Ectodermal cell (in vitro differentiated cells): ENCODE data around the gene PSMD11. TPM values are rescaled to one million over a fixed set of nuclear protein-coding genes. Genes with fewer than 3 reads are reported as not detected.
"Not testable (repeated sequence)": the region's sequence is repeated elsewhere in the genome, so short reads cannot be mapped to it uniquely, and the experiment has no call there.

Source experiments
- H3K27ac ChIP-seq: 2 replicates; pipeline ENCODE4 v1.7.0; 2013; ENCODE audit warnings: mild to moderate bottlenecking, low read depth, low read length; ENCODE audit not compliant: insufficient read depth, poor library complexity, severe bottlenecking
- H3K27me3 ChIP-seq: 2 replicates; pipeline ENCODE4 v1.7.0; 2013; ENCODE audit warnings: mild to moderate bottlenecking, low read length; ENCODE audit not compliant: insufficient read depth, control insufficient read depth, poor library complexity, severe bottlenecking
- H3K36me3 ChIP-seq: one replicate; pipeline ENCODE4 v1.7.0; 2013; ENCODE audit warnings: low read length; ENCODE audit not compliant: control insufficient read depth, insufficient read depth
- H3K4me1 ChIP-seq: one replicate; pipeline ENCODE4 v1.7.0; 2013; ENCODE audit warnings: low read length; ENCODE audit not compliant: control insufficient read depth, insufficient read depth
- H3K4me3 ChIP-seq: 2 replicates; pipeline ENCODE4 v1.7.0; 2013; ENCODE audit warnings: low read depth, low read length, control low read depth; ENCODE audit not compliant: insufficient read depth
- H3K9me3 ChIP-seq: 2 replicates; pipeline ENCODE4 v1.7.0; 2013; ENCODE audit warnings: mild to moderate bottlenecking, low read length, moderate library complexity; ENCODE audit not compliant: control insufficient read depth
- whole genome bisulfite sequencing, 2 experiments: methylation state at CpG; one replicate each; pipeline ENCODE4 v1.1.7; 2013; ENCODE audit warnings: missing lambda C conversion rate in 2 of 2; 5-methylcytosine and 5-hydroxymethylcytosine counted together
- polyA plus RNA-seq, 4 experiments: library from polyadenylated mRNA; stranded (reverse); fragments of 50-300 nt; gene quantifications; one replicate each; pipeline ENCODE4 v1.2.3, GENCODE V29; 2013

Gene PSMD11
- polyA plus RNA-seq (2013, experiment 1 of 4) = 119 TPM
- polyA plus RNA-seq (2013, experiment 2 of 4) = 112 TPM
- 61.8 TPM for polyA plus RNA-seq (2013, experiment 3 of 4)
- polyA plus RNA-seq (2013, experiment 4 of 4) = 70.8 TPM

- H3K36me3 ChIP-seq = peaks cover 15% of the 10 kb centered on the region
- peaks cover 14% of the 10 kb centered on the region for H3K4me1 ChIP-seq
- no peaks in the 10 kb centered on the region for H3K27me3 ChIP-seq
- H3K9me3 ChIP-seq = no peaks in the 10 kb centered on the region
- H3K27ac ChIP-seq = peak within 1 kb of the TSS; percentile 85
- H3K4me3 ChIP-seq = peak within 1 kb of the TSS; percentile 99
- WGBS, 2 experiments = 0 to 1% methylated on average over 74 of the region's 74 CpGs
Measured at GRCh38 chr17:32444301-32445073, at the start of gene PSMD11. TSS of gene PSMD11 (plus strand) at chr17:32444510. CDS start at chr17:32444524, 14 bp downstream.

GRCh38 chr17:32396343-32396742 is 48.0 kb upstream of the PSMD11 start:
- Histone ChIP-seq H3K36me3 (no peaks in the 10 kb centered on the region), H3K4me1 (no peaks in the 10 kb centered on the region), H3K9me3 (no peaks in the 10 kb centered on the region), H3K27me3 (no peaks in the 10 kb centered on the region), H3K4me3 (no peak overlapping the region), H3K27ac (no peak overlapping the region)
- 99% methylated on average over 4 to 5 of the region's 5 CpGs for WGBS, 2 experiments

- Histone ChIP-seq H3K27ac (no peak overlapping the region), H3K9me3 (no peaks in the 10 kb centered on the region), H3K4me1 (no peaks in the 10 kb centered on the region), H3K4me3 (no peak overlapping the region), H3K27me3 (no peaks in the 10 kb centered on the region), H3K36me3 (no peaks in the 10 kb centered on the region)
Measured at GRCh38 chr17:32398946-32399345, 45.4 kb upstream of the PSMD11 start.

DNA sequence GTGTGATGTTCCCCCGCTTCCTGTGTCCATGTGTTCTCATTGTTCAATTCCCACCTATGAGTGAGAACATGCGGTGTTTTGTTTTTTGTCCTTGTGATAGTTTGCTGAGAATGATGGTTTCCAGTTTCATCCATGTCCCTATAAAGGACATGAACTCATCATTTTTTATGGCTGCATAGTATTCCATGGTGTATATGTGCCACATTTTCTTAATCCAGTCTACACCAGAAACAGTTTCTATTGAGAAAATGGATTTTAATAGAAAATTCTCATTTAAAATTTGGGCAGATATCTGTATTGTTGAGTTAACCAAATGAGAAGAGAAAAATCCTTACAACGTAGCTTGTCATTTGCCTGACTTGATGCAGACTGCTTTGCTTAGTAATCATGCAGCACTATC is 34.2 kb upstream of the PSMD11 start:
- H3K4me3 ChIP-seq, H3K4me1 ChIP-seq, H3K27ac ChIP-seq, H3K36me3 ChIP-seq, H3K9me3 ChIP-seq, H3K27me3 ChIP-seq: not testable (repeated sequence)
- 100% methylated on average over 1 of the region's 3 CpGs for WGBS, 2 experiments

GRCh38 chr17:32426894-32427293 is 17.4 kb upstream of the PSMD11 start:
- H3K9me3 ChIP-seq = no peaks in the 10 kb centered on the region
- no peaks in the 10 kb centered on the region for H3K36me3 ChIP-seq
- no peaks in the 10 kb centered on the region for H3K27me3 ChIP-seq
- WGBS, 2 experiments = 80 to 92% methylated on average over 2 of the region's 4 CpGs
- H3K4me3 ChIP-seq = no peak overlapping the region
- no peaks in the 10 kb centered on the region for H3K4me1 ChIP-seq
- no peak overlapping the region for H3K27ac ChIP-seq

DNA sequence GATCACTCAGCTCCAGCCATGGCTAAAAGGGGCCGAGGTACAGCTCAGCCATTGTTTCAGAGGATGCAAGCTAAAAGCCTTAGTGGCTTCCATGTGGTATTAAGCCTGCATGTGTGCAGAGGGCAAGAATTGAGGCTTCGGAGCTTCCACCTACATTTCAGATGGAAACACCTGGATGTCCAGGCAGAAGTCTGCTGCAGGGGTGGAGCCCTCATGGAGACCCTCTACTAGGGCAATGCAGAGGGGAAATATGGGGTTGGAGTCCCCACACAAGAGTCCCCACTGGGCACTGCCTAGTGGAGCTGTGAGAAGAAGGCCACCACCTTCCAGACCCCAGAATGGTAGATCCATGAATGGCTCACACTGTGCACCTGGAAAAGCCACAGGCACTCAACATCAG is 14.7 kb upstream of the PSMD11 start:
- no peak overlapping the region for H3K4me3 ChIP-seq
- H3K4me1 ChIP-seq = no peaks in the 10 kb centered on the region
- 91 to 92% methylated on average over 2 of the region's 2 CpGs for WGBS, 2 experiments
- no peaks in the 10 kb centered on the region for H3K36me3 ChIP-seq
- no peaks in the 10 kb centered on the region for H3K9me3 ChIP-seq
- no peaks in the 10 kb centered on the region for H3K27me3 ChIP-seq
- H3K27ac ChIP-seq = no peak overlapping the region

- Histone ChIP-seq H3K4me1 (peaks cover 4% of the 10 kb centered on the region), H3K27ac (no peak overlapping the region), H3K36me3 (no peaks in the 10 kb centered on the region), H3K27me3 (no peaks in the 10 kb centered on the region), H3K9me3 (no peaks in the 10 kb centered on the region), H3K4me3 (no peak overlapping the region)
- WGBS, 2 experiments = 93 to 95% methylated on average over 5 of the region's 5 CpGs
Measured at GRCh38 chr17:32440722-32441121, 3.6 kb upstream of the PSMD11 start.

DNA sequence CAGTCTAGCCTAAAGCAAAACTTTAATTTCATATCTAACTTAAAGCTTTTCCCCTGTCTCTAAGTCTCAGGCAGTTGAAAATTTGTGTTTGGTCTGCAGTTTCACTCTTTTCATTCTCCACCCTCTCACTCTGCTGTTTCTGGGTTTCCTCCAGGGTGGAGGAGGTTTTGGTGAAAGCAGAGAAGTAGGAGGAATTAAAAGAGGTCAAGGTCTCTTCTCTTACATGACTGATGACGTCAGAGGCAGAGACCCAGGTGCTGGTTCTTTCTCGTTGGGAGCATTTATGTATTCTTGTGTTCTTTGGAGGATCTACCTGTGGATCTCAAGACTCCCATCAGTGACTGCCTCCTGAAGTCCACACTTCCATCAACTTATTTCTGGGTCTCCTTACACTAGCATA is 2.4 kb upstream of the PSMD11 start:
- no peak overlapping the region for H3K4me3 ChIP-seq
- no peak overlapping the region for H3K27ac ChIP-seq
- H3K4me1 ChIP-seq = peaks cover 14% of the 10 kb centered on the region
- H3K9me3 ChIP-seq = no peaks in the 10 kb centered on the region
- 74 to 87% methylated on average over 2 of the region's 2 CpGs for WGBS, 2 experiments
- H3K27me3 ChIP-seq = no peaks in the 10 kb centered on the region
- no peaks in the 10 kb centered on the region for H3K36me3 ChIP-seq

DNA sequence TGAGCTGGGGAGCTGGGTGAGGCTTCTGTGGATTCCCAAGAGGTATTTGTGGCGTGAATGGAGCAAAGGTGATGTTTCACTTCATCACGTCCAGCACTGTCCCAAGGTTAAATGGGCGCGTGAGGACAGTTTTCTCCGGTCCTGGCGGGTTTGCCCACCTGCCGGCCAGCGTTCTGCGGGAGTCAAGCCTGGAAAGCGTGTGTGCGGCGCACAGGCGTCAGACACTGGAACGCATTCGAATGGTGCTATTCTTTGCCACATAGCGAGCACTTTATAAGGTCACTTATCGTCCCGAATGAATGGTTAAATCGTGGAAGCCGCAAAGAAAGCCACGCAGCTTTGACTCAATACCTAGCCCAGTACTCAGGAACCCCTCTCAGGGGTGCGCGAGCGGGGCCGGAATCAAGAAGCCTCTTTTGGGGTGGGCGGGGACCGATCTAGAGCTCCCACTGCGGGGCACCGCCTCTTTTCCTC is 446 bp upstream of the PSMD11 start:
- peak overlapping the region; percentile 99 for H3K4me3 ChIP-seq
- 34 to 36% methylated on average over 29 of the region's 29 CpGs for WGBS, 2 experiments
- no peaks in the 10 kb centered on the region for H3K27me3 ChIP-seq
- H3K36me3 ChIP-seq = peaks cover 9% of the 10 kb centered on the region
- H3K4me1 ChIP-seq = peaks cover 14% of the 10 kb centered on the region
- H3K9me3 ChIP-seq = no peaks in the 10 kb centered on the region
- no peak overlapping the region for H3K27ac ChIP-seq

- WGBS, 2 experiments = 1 to 2% methylated on average over 14 of the region's 14 CpGs
- H3K4me3 ChIP-seq = peak overlapping the region; percentile 99
- no peaks in the 10 kb centered on the region for H3K27me3 ChIP-seq
- H3K4me1 ChIP-seq = peaks cover 14% of the 10 kb centered on the region
- no peaks in the 10 kb centered on the region for H3K9me3 ChIP-seq
- H3K27ac ChIP-seq = peak overlapping the region; percentile 85
- H3K36me3 ChIP-seq = peaks cover 20% of the 10 kb centered on the region
Measured at GRCh38 chr17:32445074-32445415, 735 bp downstream of the PSMD11 start.
